Inflammatory macrophage treated with lipopolysaccharide for 4 hours (primary cell): ENCODE data around the gene CCDC192.
"Not testable (repeated sequence)": the region's sequence is repeated elsewhere in the genome, so short reads cannot be mapped to it uniquely, and the experiment has no call there.

Source experiments
- DNase-seq: peaks from one replicate; pipeline ENCODE4 v3.0.0-alpha.2; 2020

Gene CCDC192

GRCh38 chr5:127702926-127703561, at the start of gene CCDC192:
CCDC192 (plus strand) TSS chr5:127703391; CDS start chr5:127703446, 55 bp downstream.
- no peak for DNase-seq

GRCh38 chr5:127656825-127657224, 46.4 kb upstream of the CCDC192 start:
- no peak for DNase-seq

- no peak for DNase-seq
These were observed 43.0 kb upstream of the CCDC192 start for GRCh38 chr5:127660047-127660733.

- no peak for DNase-seq
These were observed 39.1 kb upstream of the CCDC192 start for GRCh38 chr5:127664093-127664492.

GRCh38 chr5:127665641-127666040, 37.5 kb upstream of the CCDC192 start:
- no peak for DNase-seq

GRCh38 chr5:127666043-127666716, 37.0 kb upstream of the CCDC192 start:
- no peak for DNase-seq

- no peak for DNase-seq
These were observed 35.3 kb upstream of the CCDC192 start for GRCh38 chr5:127667926-127668325.

- DNase-seq, result no peak
These were observed 32.0 kb upstream of the CCDC192 start for GRCh38 chr5:127671218-127671617.

GRCh38 chr5:127673117-127673800, 29.9 kb upstream of the CCDC192 start:
- DNase-seq, result no peak

- not testable (repeated sequence) for DNase-seq
These were observed 26.2 kb upstream of the CCDC192 start for GRCh38 chr5:127676951-127677350.

- DNase-seq, result not testable (repeated sequence)
These were observed 23.4 kb upstream of the CCDC192 start for GRCh38 chr5:127679691-127680330.

GRCh38 chr5:127680595-127680994, 22.6 kb upstream of the CCDC192 start:
- DNase-seq, result no peak

GRCh38 chr5:127683008-127683407, 20.2 kb upstream of the CCDC192 start:
- DNase-seq, result no peak

GRCh38 chr5:127684726-127685467, 18.3 kb upstream of the CCDC192 start:
- no peak for DNase-seq

- no peak for DNase-seq
These were observed 17.5 kb upstream of the CCDC192 start for GRCh38 chr5:127685662-127686061.

GRCh38 chr5:127686424-127686823, 16.8 kb upstream of the CCDC192 start:
- no peak for DNase-seq

- no peak for DNase-seq
These were observed 8.5 kb upstream of the CCDC192 start for GRCh38 chr5:127694518-127695171.

- no peak for DNase-seq
These were observed 7.8 kb upstream of the CCDC192 start for GRCh38 chr5:127695346-127695745.

GRCh38 chr5:127696683-127697082, 6.5 kb upstream of the CCDC192 start:
- DNase-seq, result no peak

- DNase-seq, result no peak
These were observed 5.1 kb upstream of the CCDC192 start for GRCh38 chr5:127697894-127698600.

- no peak for DNase-seq
These were observed 3.8 kb upstream of the CCDC192 start for GRCh38 chr5:127699416-127699815.
